ENCODE measurements around the gene VSIR.

Gene VSIR

GRCh38 chr10:71806704-71807556, 33.6 kb upstream of the VSIR start:
- DNase-seq (ENCODE audit: low spot score) = no peak

GRCh38 chr10:71805776-71806703, 32.7 kb upstream of the VSIR start:
- DNase-seq (ENCODE audit: low spot score) = peak; percentile 80

DNA sequence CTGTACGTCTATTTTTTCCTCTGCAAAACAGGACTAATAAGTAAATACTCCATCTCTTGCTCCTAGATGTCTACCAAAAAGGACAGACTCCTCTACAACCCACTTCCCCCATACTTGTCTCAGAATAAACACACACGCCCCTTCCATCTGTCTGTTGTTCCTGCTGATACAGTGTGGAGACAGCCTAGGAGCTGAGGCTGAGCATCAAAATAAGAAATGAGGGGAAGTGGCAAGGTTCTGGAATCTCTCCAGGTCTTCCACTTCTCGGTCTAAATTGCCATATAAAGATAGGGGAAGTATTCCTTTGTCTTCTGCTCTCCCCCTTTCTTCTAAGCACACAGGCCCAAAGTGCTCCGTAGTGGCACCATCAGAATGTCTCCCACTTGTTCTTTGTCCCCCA, 30.8 kb upstream of the VSIR start:
- DNase-seq (ENCODE audit: low spot score) = no peak

DNA sequence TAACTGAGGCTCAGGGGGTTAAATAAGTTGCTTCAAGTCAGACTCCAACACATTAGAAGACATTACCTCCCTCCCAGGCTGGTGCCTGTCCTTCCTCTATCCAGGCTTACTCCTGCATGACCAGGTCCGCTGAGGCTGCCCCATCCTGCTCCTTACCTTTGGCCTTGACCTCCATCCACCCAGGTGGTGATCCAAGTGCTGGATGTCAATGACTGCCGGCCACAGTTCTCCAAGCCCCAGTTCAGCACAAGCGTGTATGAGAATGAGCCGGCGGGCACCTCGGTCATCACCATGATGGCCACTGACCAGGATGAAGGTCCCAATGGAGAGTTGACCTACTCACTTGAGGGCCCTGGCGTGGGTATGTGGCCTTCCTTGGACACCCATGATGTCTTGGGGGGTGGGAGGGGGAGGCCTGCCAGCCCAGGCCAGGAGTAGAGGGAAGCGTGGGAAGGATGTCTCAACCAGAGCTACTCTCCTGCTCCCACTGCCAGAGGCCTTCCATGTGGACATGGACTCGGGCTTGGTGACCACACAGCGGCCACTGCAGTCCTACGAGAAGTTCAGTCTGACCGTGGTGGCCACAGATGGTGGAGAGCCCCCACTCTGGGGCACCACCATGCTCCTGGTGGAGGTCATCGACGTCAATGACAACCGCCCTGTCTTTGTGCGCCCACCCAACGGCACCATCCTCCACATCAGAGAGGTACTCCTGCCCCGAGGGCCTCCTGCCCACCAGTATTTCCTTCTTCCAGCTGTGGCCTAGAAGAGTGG, 29.6 kb upstream of the VSIR start:
- no peak for DNase-seq (ENCODE audit: low spot score)

- DNase-seq (ENCODE audit: low spot score) = no peak
These were observed 28.9 kb upstream of the VSIR start for GRCh38 chr10:71802235-71802634.

DNA sequence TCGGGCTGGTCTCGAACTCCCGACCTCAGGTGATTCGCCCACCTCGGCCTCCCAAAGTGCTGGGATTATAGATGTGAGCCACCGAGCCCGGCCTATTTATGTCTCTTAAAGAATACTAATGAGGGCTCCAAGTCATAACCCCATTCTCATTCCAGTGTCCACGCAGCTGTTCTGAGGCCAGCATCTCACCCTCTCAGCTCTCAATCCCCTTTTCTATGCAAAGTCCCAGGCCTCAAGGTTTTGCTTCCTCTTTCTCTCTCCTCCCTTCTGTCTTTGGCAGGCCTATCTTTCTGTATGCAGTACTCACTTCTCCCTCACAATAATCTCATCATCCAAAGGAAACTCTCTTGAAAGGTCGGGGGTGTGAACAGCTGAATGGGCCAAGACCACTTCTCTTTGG, 28.0 kb upstream of the VSIR start:
- no peak for DNase-seq (ENCODE audit: low spot score)

DNA sequence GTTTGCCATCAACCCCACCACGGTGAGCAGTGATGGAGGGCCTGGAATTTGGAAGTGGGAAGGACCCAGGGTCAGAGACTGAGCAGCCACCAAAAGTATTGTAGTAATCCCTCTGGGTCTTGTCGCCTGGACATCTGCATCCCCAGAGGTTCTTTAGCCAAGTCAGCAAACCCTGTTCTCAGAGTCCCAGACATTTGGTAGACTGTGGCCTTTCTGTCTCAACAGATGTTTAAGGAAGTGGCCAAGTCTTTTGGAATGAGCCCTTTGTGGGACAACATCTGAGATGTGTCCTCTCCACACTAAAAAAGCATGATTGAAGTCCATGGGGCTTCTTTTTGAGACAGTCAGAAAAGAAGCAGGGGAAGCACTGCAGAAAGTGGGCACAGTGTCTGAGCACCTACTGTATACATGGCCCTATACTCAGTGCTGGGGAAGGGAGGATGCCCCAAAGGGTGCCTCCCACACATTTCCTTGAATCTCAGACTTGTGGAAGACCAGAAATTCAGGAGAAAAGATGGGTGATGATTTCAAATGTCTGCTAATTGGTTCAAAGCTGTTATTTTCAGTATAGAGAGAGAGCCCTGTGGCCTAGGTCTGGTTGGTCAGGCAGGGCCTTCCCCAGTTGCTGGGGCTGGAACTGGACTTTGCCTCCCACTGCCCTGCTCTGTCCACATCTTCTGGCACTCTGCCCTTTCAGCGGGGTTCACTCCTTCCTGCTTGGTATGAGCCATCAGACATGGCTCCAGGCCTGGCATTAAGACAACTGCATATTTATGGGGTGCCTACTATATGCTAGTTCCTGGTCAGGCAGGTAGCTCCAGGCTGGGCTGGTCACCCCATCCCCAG, 26.5 kb upstream of the VSIR start:
- DNase-seq (ENCODE audit: low spot score) = no peak

GRCh38 chr10:71799112-71799511, 25.8 kb upstream of the VSIR start:
- no peak for DNase-seq (ENCODE audit: low spot score)

DNA sequence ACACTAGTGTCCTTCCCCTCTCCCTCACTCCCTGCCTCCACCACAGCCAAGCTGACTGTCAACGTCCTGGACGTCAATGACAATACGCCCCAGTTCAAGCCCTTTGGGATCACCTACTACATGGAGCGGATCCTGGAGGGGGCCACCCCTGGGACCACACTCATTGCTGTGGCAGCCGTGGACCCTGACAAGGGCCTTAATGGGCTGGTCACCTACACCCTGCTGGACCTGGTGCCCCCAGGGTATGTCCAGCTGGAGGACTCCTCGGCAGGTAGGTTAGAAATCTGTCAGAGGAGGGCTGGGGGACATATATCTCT, 24.9 kb upstream of the VSIR start:
- DNase-seq (ENCODE audit: low spot score) = no peak

DNA sequence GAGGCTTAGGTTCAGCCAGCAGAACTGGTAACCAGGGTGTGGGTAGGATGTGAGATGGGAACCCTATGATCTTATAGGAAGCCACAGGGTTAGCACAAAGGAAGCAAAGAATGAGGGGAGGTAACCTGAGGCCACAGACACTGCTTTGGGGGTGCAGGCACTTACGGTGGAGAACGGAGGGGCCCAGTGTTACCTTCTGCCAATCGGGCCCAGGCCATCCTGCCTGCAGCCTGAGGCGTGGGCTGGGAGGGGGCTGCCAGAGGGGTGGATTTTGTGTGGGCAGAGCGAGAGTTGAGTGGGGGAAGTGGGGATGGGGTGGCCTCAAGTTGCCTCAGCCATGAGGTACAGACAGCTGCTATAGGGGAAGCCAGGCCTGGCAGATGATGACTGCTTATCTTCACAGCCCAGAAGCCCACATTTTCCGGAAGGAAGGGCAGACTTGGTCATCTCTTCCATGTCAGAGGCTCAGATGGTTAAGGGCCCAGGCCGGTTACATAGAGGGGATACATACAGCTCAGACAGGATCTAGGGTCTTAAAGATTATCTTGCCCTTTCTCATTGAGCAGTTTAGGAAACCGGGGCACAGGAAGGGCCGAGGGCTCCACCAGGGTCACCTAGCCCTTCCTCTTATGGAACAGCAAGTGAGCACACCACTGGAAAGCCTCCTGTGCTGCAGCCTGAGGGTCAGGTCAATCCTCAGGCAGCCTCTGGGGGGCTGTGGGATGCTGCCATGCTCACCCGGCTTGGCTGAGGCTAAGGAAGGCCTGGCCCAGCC, 24.4 kb upstream of the VSIR start:
- DNase-seq (ENCODE audit: low spot score) = no peak

GRCh38 chr10:71796749-71797405, 23.6 kb upstream of the VSIR start:
- DNase-seq (ENCODE audit: low spot score) = no peak

GRCh38 chr10:71795248-71795647, 21.9 kb upstream of the VSIR start:
- DNase-seq (ENCODE audit: low spot score) = no peak

- no peak for DNase-seq (ENCODE audit: low spot score)
These were observed 17.6 kb upstream of the VSIR start for GRCh38 chr10:71790749-71791440.

DNA sequence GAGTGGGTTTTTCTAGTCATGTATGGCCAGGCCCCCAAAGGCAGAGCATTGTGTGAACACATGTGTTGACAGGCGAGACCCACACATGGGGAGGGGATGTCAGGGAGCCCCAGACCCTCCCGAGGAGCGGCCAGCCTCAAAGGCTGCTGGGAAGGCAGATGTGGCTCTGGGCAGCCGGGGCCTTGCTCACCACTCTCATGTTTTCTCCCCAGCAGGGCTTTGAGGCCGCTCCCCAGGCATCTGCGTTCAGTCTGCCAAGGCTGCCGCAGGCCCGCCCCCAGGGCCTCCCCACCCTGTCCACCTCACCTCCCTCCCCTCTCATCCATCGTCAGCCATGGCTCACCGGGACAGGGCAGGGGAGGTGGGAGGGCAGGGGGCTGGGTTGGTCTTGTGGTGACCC, 16.6 kb upstream of the VSIR start:
- no peak for DNase-seq (ENCODE audit: low spot score)

DNA sequence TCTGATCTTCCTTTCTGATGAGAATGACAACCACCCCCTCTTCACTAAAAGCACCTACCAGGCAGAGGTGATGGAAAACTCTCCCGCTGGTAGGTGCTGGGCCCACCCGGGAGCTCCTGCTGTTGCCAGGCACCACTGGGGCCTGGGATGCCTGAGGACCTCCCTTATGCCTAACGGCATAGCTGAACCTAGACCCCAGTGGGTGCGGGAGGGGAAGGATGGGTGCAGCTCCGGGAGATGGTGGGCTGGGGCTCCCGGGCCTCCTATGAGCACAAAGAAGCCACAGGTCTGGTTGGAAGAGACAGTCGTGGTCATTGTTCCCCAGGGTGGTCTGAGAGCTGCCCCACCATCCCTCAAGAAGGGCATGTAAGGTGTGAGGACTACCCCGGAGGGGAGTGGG, 15.6 kb upstream of the VSIR start:
- DNase-seq (ENCODE audit: low spot score) = no peak

DNA sequence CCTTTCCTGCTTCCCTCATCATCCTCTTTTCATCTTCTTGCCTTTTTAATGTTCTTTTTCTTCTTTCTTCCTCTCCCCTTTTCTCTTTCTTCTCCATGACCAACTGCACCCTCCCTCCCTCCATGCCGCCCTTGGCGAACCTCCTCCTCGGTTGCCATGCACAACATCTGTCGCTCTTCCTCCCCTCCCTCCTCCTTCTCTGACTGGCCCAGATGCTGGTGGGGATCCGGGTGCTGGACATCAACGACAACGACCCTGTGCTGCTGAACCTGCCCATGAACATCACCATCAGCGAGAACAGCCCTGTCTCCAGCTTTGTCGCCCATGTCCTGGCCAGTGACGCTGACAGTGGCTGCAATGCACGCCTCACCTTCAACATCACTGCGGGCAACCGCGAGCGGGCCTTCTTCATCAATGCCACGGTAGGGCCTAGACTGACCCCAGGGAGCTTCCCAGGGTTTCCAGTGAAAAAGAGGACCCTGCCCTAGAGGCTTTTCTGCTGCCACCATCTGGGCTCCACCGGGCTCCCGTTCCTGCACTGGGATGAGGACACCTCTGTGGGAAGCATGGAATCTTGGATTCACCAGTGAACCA, 11.5 kb upstream of the VSIR start:
- no peak for DNase-seq (ENCODE audit: low spot score)

DNA sequence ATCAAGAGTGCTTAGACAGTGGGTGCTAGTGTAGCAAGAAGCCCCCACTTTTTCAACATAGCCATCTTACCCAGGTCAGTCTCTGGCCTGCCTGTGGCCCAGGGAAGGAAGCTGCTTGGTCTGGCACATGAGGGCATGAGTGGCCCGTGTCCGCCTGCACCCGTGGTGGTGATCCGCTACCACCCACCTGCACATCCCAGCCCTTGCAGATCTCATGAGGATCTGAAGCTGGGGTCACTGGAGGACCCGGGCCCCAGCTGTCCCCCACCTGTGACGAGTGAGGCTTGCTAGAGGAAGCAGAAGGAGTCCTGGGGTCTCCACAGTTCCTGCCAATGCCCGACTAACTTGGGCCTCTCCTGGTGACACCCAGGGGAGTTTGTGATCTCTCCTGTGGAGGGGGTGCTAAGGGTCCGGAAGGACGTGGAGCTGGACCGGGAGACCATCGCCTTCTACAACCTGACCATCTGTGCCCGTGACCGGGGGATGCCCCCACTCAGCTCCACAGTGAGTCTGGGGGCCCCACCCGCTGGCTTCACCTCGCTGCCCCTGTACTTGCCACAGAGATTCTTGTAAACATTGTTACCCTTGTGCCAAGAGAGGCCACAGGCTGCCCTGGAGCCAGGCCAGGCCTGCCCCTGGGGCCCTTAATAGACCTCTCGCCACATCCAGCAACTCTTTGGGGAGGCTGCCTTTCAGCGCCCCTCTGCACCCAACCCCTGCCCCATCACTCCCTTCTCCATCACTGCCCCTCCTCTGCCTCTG, 10.8 kb upstream of the VSIR start:
- no peak for DNase-seq (ENCODE audit: low spot score)

GRCh38 chr10:71782917-71783490, 9.7 kb upstream of the VSIR start:
- DNase-seq (ENCODE audit: low spot score) = no peak
